ENCODE results near the gene KCNMA1. TPM values are rescaled to one million over a fixed set of nuclear protein-coding genes. Genes with fewer than 3 reads are reported as not detected.

Gene KCNMA1
- polyA plus RNA-seq, 1 of the 3 experiments (the other 2 are of a cell fraction): 107 TPM

- CTCF ChIA-PET: interaction anchor here (0.9 kb wide), 1 partner anchor 12 kb away, joined by 3 read pairs; no protein-coding TSS in a partner anchor
- H3K9me2 ChIP-seq: no peaks in the 10 kb centered on the region
- H3K36me3 ChIP-seq (replicated peaks in 1 of 2; ENCODE audit: control insufficient read depth in 1 of 2, insufficient read depth in 2 of 2, low read length in 1 of 2): peaks cover 0 to 35% of the 10 kb centered on the region in 2 experiments
- no peak overlapping the region for H3K4me3 ChIP-seq (ENCODE audit: low read depth in 2 of 2, low read length in 1 of 2)
- POLR2A ChIA-PET: no interaction called here
- H3K4me2 ChIP-seq: no peak overlapping the region
- H4K20me1 ChIP-seq (ENCODE audit: insufficient read depth): no peaks in the 10 kb centered on the region
- no peaks in the 10 kb centered on the region for H3K27me3 ChIP-seq (ENCODE audit: insufficient read depth)
- TF ChIP-seq RXRA (IDR thresholded peaks at IDR 0.05; ENCODE audit: borderline replicate concordance, low read depth) (no peak), MAX (IDR thresholded peaks at IDR 0.05; ENCODE audit: low read depth) (no peak), MXI1 (IDR thresholded peaks at IDR 0.05; ENCODE audit: low read depth, low read length) (no peak), YY1 (IDR thresholded peaks at IDR 0.05; ENCODE audit: low read depth) (no peak), SIN3A (IDR thresholded peaks at IDR 0.05; ENCODE audit: borderline replicate concordance, low read depth, low read length) (no peak), TEAD4 (IDR thresholded peaks at IDR 0.05; ENCODE audit: borderline replicate concordance, insufficient read depth) (no peak), RAD21 (IDR thresholded peaks at IDR 0.05; ENCODE audit: low read length) (no peak), CHD2 (IDR thresholded peaks at IDR 0.05; ENCODE audit: low read length, partially characterized antibody) (no peak), NFIC (IDR thresholded peaks at IDR 0.05; ENCODE audit: borderline replicate concordance) (no peak), ELF1 (IDR thresholded peaks at IDR 0.05) (no peak), TAF1 (IDR thresholded peaks at IDR 0.05; ENCODE audit: borderline replicate concordance, low read depth, low read length) (no peak)
- TF ChIP-seq, protein P1, sequence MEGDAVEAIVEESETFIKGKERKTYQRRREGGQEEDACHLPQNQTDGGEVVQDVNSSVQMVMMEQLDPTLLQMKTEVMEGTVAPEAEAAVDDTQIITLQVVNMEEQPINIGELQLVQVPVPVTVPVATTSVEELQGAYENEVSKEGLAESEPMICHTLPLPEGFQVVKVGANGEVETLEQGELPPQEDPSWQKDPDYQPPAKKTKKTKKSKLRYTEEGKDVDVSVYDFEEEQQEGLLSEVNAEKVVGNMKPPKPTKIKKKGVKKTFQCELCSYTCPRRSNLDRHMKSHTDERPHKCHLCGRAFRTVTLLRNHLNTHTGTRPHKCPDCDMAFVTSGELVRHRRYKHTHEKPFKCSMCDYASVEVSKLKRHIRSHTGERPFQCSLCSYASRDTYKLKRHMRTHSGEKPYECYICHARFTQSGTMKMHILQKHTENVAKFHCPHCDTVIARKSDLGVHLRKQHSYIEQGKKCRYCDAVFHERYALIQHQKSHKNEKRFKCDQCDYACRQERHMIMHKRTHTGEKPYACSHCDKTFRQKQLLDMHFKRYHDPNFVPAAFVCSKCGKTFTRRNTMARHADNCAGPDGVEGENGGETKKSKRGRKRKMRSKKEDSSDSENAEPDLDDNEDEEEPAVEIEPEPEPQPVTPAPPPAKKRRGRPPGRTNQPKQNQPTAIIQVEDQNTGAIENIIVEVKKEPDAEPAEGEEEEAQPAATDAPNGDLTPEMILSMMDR (IDR thresholded peaks at IDR 0.05): no peak
- no peaks in the 10 kb centered on the region for H3F3A ChIP-seq (replicated peaks; ENCODE audit: insufficient read depth)
- H3K4me1 ChIP-seq (ENCODE audit: control insufficient read depth in 1 of 2, insufficient read depth in 2 of 2, low read depth in 1 of 2, low read length in 1 of 2): peaks cover 0 to 7% of the 10 kb centered on the region in 2 experiments; a peak in 2 of 4 replicates
- no peak overlapping the region for H3K9ac ChIP-seq
- H3K27ac ChIP-seq (ENCODE audit: low read depth in 2 of 2, low read length in 1 of 2): no peak overlapping the region
- no peak overlapping the region for H2AFZ ChIP-seq (ENCODE audit: low read depth)
- H3K79me2 ChIP-seq (ENCODE audit: insufficient read depth): no peaks in the 10 kb centered on the region
- H3K9me3 ChIP-seq: no peaks in the 10 kb centered on the region; the same call in 1 of the 2 replicates
- WGBS (ENCODE audit: low lambda C conversion rate): 95% methylated on average over 2 of the region's 2 CpGs
- no peak for DNase-seq
Measured at GRCh38 chr10:76959111-76959510, 678.5 kb downstream of the KCNMA1 start.

GRCh38 chr10:76954838-76955237 lies 682.8 kb downstream of the KCNMA1 start:
- Histone ChIP-seq H3K9me2 (no peaks in the 10 kb centered on the region), H3F3A (replicated peaks; ENCODE audit: insufficient read depth) (no peaks in the 10 kb centered on the region), H3K27me3 (ENCODE audit: insufficient read depth) (no peaks in the 10 kb centered on the region), H3K36me3 (replicated peaks in 1 of 2; ENCODE audit: control insufficient read depth in 1 of 2, insufficient read depth in 2 of 2, low read length in 1 of 2) (peaks cover 0 to 37% of the 10 kb centered on the region in 2 experiments), H3K4me2 (no peak overlapping the region), H2AFZ (ENCODE audit: low read depth) (no peak overlapping the region), H3K27ac (ENCODE audit: low read depth in 2 of 2, low read length in 1 of 2) (no peak overlapping the region), H3K4me3 (ENCODE audit: low read depth in 2 of 2, low read length in 1 of 2) (no peak overlapping the region), H3K79me2 (ENCODE audit: insufficient read depth) (no peaks in the 10 kb centered on the region), H3K4me1 (ENCODE audit: control insufficient read depth in 1 of 2, insufficient read depth in 2 of 2, low read depth in 1 of 2, low read length in 1 of 2) (no peaks in the 10 kb centered on the region), H3K9me3 (no peaks in the 10 kb centered on the region), H4K20me1 (ENCODE audit: insufficient read depth) (no peaks in the 10 kb centered on the region), H3K9ac (no peak overlapping the region)
- 82% methylated on average over 3 of the region's 3 CpGs for WGBS (ENCODE audit: low lambda C conversion rate)
- TF ChIP-seq TEAD4 (IDR thresholded peaks at IDR 0.05; ENCODE audit: borderline replicate concordance, insufficient read depth) (no peak), GATA2 (CRISPR knock-in tag; IDR thresholded peaks at IDR 0.05) (no peak), RAD21 (IDR thresholded peaks at IDR 0.05; ENCODE audit: low read length) (no peak), FOXJ3 (CRISPR knock-in tag; IDR thresholded peaks at IDR 0.05) (no peak), TCF12 (IDR thresholded peaks at IDR 0.05) (no peak), PBX3 (IDR thresholded peaks at IDR 0.05) (no peak)
- no peak for DNase-seq
- POLR2A ChIA-PET: no interaction called here
- CTCF ChIA-PET: no interaction called here

Data from SK-N-SH (cell line).